Panc1 (cell line): Measurements from ENCODE around the gene DSCAM. TPM values are rescaled to one million over a fixed set of nuclear protein-coding genes. Genes with fewer than 3 reads are reported as not detected.

Source experiments
- ATAC-seq: fragments of 200-7000 bp; cut with Tn5 transposase; 2 replicates; pipeline ENCODE4 v1.9.1; 2020; ENCODE audit warnings: mild to moderate bottlenecking, moderate library complexity
- BruUV-seq: library from RNA; stranded (reverse); fragments of 400-500 nt; replicated peaks from 2 replicates; lab custom pipeline; 2021; lab: Mats Ljungman, UMichigan
- CTCF ChIA-PET: fragments of 300-600 bp; sonication (Branson Sonifier 250); formaldehyde crosslinking; loops from one replicate; lab custom pipeline; 2022; ENCODE audit warnings: antibody characterized with exemption; lab: Charles Lee
- POLR2A ChIA-PET: fragments of 300-600 bp; sonication (Branson Sonifier 250); formaldehyde crosslinking; loops from one replicate; lab custom pipeline; 2022; ENCODE audit warnings: antibody characterized with exemption; lab: Charles Lee
- DNase-seq: peaks from one replicate; pipeline ENCODE4 v3.0.0-alpha.2; 2010; ENCODE audit warnings: low read depth, low spot score
- H3K27ac ChIP-seq: 2 replicates; pipeline ENCODE4 v1.5.1; 2011; ENCODE audit warnings: mild to moderate bottlenecking, low read length, inconsistent platforms
- H3K27me3 ChIP-seq: fragments of 200-500 bp; sonication (Bioruptor generic); 2 replicates; pipeline ENCODE4 v1.6.0; 2014; ENCODE audit warnings: low read length, inconsistent platforms; ENCODE audit not compliant: control insufficient read depth, insufficient read depth
- H3K36me3 ChIP-seq: fragments of 200-500 bp; sonication (Bioruptor generic); 2 replicates; pipeline ENCODE4 v1.5.1; 2014; ENCODE audit warnings: inconsistent platforms, mild to moderate bottlenecking, low read length, moderate library complexity; ENCODE audit not compliant: control insufficient read depth, insufficient read depth
- H3K4me1 ChIP-seq: 2 replicates; pipeline ENCODE4 v1.5.1; 2011; ENCODE audit warnings: inconsistent platforms, mild to moderate bottlenecking, low read length, moderate library complexity; ENCODE audit not compliant: control insufficient read depth, insufficient read depth
- H3K4me3 ChIP-seq, 2 experiments: 2 replicates each; pipeline ENCODE4 v1.5.1; 2011 to 2012; ENCODE audit warnings: low read depth in 2 of 2, low read length in 2 of 2, mild to moderate bottlenecking in 2 of 2, inconsistent platforms in 1 of 2, moderate library complexity in 1 of 2
- H3K9me3 ChIP-seq: fragments of 200-500 bp; sonication (Bioruptor generic); 2 replicates; pipeline ENCODE4 v1.5.1; 2014; ENCODE audit warnings: low read depth, mild to moderate bottlenecking, inconsistent platforms, low read length, moderate library complexity; ENCODE audit not compliant: control insufficient read depth, insufficient read depth
- POLR2AphosphoS5 ChIP-seq: IDR thresholded peaks from 2 replicates; pipeline ENCODE4 v1.6.1; 2012; ENCODE audit warnings: mild to moderate bottlenecking, low read depth, low read length, moderate library complexity
- SIN3A ChIP-seq: IDR thresholded peaks from 2 replicates; pipeline ENCODE4 v1.6.1; 2012; ENCODE audit warnings: low read depth, mild to moderate bottlenecking, low read length, moderate library complexity, borderline replicate concordance; ENCODE audit not compliant: insufficient read depth
- TCF7L2 ChIP-seq: IDR thresholded peaks from 2 replicates; pipeline ENCODE4 v1.6.1; 2011; ENCODE audit warnings: mild to moderate bottlenecking, low read depth, low read length, inconsistent platforms
- in situ Hi-C: cut with HindIII; loops from 2 replicates; pipeline ENCODE4 v1.10.0; 2016; ENCODE audit warnings: low sequenced_read_pairs, low pct_unique_long_range_greater_than_20kb
- intact Hi-C: fragments of 100-400 bp; cut with micrococcal nuclease; formaldehyde crosslinking; loops from one replicate; pipeline ENCODE4 v1.10.0; 2022; ENCODE audit not compliant: unreplicated experiment
- total RNA-seq: library from RNA; stranded (reverse); gene quantifications from one replicate; pipeline ENCODE4 v1.2.1, GENCODE V29; 2021; ENCODE audit not compliant: unreplicated experiment
- TF ChIP-seq, protein P1 (sequence below): fragments of 450-650 bp; IDR thresholded peaks from 2 replicates; pipeline ENCODE4 v1.5.1; 2017; ENCODE audit warnings: mild to moderate bottlenecking
- TF ChIP-seq, protein P2 (sequence below), 2 experiments: IDR thresholded peaks; 2 replicates each; pipeline ENCODE4 v1.6.1; 2011 to 2012; ENCODE audit warnings: low read depth in 2 of 2, control low read depth in 1 of 2, low read length in 1 of 2, mild to moderate bottlenecking in 1 of 2, moderate library complexity in 1 of 2; ENCODE audit not compliant: insufficient read depth in 1 of 2

DSCAM gene
- total RNA-seq, 1 experiment from 2014 or later, result not detected

DNA sequence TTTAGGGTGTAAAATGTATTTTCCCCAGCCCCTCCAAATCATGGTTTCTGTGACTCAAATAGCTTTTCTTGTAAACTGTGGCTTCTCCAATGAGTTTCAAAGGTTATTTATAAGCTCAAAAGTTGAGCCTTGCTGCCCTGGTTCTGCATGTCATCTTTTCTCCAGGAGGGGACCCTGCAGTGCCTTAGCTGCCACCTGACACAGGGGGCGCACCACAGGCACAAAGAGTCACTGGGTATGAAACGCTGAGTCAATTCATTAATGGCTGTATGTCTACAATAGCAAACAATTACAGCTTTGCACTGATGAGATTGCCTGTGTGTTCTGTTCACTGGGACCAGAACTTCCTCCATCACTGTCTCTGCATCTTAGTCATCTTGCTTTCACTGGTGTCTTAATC lies 878.9 kb downstream of the DSCAM start:
- no peaks in the 10 kb centered on the region for H3K4me1 ChIP-seq
- intact Hi-C loops, result no loop called here
- DNase-seq (no peak), ATAC-seq (no peak)
- H3K36me3 ChIP-seq, result no peaks in the 10 kb centered on the region
- H3K4me3 ChIP-seq, result no peak overlapping the region
- no peaks in the 10 kb centered on the region for H3K9me3 ChIP-seq
- TF ChIP-seq, protein P1, sequence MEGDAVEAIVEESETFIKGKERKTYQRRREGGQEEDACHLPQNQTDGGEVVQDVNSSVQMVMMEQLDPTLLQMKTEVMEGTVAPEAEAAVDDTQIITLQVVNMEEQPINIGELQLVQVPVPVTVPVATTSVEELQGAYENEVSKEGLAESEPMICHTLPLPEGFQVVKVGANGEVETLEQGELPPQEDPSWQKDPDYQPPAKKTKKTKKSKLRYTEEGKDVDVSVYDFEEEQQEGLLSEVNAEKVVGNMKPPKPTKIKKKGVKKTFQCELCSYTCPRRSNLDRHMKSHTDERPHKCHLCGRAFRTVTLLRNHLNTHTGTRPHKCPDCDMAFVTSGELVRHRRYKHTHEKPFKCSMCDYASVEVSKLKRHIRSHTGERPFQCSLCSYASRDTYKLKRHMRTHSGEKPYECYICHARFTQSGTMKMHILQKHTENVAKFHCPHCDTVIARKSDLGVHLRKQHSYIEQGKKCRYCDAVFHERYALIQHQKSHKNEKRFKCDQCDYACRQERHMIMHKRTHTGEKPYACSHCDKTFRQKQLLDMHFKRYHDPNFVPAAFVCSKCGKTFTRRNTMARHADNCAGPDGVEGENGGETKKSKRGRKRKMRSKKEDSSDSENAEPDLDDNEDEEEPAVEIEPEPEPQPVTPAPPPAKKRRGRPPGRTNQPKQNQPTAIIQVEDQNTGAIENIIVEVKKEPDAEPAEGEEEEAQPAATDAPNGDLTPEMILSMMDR, result no peak
- TF ChIP-seq SIN3A (no peak), POLR2AphosphoS5 (no peak), TCF7L2 (no peak)
- TF ChIP-seq, protein P2, sequence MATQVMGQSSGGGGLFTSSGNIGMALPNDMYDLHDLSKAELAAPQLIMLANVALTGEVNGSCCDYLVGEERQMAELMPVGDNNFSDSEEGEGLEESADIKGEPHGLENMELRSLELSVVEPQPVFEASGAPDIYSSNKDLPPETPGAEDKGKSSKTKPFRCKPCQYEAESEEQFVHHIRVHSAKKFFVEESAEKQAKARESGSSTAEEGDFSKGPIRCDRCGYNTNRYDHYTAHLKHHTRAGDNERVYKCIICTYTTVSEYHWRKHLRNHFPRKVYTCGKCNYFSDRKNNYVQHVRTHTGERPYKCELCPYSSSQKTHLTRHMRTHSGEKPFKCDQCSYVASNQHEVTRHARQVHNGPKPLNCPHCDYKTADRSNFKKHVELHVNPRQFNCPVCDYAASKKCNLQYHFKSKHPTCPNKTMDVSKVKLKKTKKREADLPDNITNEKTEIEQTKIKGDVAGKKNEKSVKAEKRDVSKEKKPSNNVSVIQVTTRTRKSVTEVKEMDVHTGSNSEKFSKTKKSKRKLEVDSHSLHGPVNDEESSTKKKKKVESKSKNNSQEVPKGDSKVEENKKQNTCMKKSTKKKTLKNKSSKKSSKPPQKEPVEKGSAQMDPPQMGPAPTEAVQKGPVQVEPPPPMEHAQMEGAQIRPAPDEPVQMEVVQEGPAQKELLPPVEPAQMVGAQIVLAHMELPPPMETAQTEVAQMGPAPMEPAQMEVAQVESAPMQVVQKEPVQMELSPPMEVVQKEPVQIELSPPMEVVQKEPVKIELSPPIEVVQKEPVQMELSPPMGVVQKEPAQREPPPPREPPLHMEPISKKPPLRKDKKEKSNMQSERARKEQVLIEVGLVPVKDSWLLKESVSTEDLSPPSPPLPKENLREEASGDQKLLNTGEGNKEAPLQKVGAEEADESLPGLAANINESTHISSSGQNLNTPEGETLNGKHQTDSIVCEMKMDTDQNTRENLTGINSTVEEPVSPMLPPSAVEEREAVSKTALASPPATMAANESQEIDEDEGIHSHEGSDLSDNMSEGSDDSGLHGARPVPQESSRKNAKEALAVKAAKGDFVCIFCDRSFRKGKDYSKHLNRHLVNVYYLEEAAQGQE (IDR thresholded peaks at IDR 0.05; ENCODE audit: insufficient read depth in 1 of 2, low read depth in 2 of 2, low read length in 1 of 2), result no peak
- POLR2A ChIA-PET, result no interaction called here
- H3K27ac ChIP-seq, result no peak overlapping the region
- H3K27me3 ChIP-seq, result no peaks in the 10 kb centered on the region
- CTCF ChIA-PET, result no interaction called here
- in situ Hi-C loops, result no loop called here
- no TSS peak for BruUV-seq

DNA sequence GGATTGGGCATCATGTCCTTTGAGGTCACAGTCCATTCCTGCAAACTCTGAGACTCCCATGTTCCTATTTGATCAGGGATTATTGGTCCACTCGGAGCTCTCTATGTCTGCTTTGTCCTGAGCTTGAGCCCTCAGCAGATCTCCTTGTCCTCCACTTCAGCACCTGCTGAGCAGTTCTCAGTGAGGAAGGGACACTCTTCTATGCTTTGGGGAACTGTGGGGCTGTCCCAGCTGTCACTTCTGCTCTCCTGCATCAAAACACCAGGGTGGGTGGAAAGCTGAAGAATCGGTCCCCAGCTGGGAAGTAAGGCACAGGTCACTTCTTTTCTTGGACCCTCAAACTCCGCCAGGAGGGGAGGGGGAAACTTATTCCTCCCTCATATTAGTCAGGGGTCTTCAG lies 880.2 kb downstream of the DSCAM start:
- TF ChIP-seq TCF7L2, result no peak
- TF ChIP-seq, protein P1, result no peak
- TF ChIP-seq POLR2AphosphoS5, result no peak
- TF ChIP-seq, protein P2 (IDR thresholded peaks at IDR 0.05; ENCODE audit: insufficient read depth in 1 of 2, low read depth in 2 of 2, low read length in 1 of 2), result no peak
- no peak for TF ChIP-seq SIN3A

More for the DNA sequence above, 880.2 kb downstream of the DSCAM start:
- H3K27me3 ChIP-seq, result no peaks in the 10 kb centered on the region
- H3K4me3 ChIP-seq, result no peak overlapping the region
- DNase-seq (no peak), ATAC-seq (no peak)
- POLR2A ChIA-PET, result no interaction called here
- H3K27ac ChIP-seq, result no peak overlapping the region
- H3K9me3 ChIP-seq, result no peaks in the 10 kb centered on the region
- CTCF ChIA-PET, result no interaction called here
- no peaks in the 10 kb centered on the region for H3K4me1 ChIP-seq
- no peaks in the 10 kb centered on the region for H3K36me3 ChIP-seq
- intact Hi-C loops (no loop called here), in situ Hi-C loops (no loop called here)
- no TSS peak for BruUV-seq
